MM.1S (cell line): ENCODE data around the gene ARMC10.

Source experiments
- EZH2 ChIP-seq: fragments of 300-600 bp; sonication (generic); optimal IDR thresholded peaks from 2 replicates; pipeline ENCODE3; 2017; ENCODE audit warnings: low read depth, mild to moderate bottlenecking, antibody characterized with exemption, low read length, mixed read lengths
- EZH2phosphoT487 ChIP-seq: fragments of 300-600 bp; sonication (generic); IDR thresholded peaks from 2 replicates; pipeline ENCODE4 v1.6.1; 2018; ENCODE audit warnings: antibody characterized with exemption, low read length
- TF ChIP-seq, protein P1 (sequence below): fragments of 300-600 bp; sonication (generic); IDR thresholded peaks from 2 replicates; pipeline ENCODE4 v1.5.1; 2016; ENCODE audit warnings: antibody characterized with exemption, low read length, mixed read lengths

DNA sequence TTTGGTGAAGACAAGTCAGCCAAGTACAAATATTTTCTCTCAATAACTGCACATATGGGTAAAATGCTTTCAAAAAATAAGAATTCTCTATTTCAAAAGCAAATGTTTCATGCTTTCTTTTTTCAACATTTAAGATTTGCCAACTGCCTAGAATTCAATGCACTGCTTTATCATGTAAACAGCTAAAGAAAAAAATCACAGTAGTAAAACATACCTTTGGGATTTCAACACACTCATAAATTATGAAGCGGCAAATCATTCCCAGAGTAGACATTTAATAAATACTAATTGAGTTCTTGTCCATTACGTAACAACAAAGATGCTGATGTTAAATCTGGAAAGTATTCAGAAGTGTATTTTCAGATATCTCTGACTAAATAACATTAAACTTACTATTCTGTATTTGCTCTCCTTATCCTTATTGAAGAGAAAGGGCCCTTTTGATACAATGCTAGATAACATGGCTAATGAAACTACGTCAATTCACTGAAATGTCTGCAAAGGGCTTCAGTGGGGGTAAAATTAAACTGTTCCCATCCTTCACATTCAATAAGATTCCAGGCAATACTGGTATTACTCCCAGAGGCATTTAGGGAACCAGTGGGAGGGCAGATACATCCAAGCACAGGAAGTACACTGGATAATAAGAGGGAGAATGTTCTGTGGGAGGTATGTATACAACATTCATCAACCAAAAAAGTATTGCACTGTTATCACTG, 60.1 kb downstream of the ARMC10 start:
- TF ChIP-seq, protein P1, sequence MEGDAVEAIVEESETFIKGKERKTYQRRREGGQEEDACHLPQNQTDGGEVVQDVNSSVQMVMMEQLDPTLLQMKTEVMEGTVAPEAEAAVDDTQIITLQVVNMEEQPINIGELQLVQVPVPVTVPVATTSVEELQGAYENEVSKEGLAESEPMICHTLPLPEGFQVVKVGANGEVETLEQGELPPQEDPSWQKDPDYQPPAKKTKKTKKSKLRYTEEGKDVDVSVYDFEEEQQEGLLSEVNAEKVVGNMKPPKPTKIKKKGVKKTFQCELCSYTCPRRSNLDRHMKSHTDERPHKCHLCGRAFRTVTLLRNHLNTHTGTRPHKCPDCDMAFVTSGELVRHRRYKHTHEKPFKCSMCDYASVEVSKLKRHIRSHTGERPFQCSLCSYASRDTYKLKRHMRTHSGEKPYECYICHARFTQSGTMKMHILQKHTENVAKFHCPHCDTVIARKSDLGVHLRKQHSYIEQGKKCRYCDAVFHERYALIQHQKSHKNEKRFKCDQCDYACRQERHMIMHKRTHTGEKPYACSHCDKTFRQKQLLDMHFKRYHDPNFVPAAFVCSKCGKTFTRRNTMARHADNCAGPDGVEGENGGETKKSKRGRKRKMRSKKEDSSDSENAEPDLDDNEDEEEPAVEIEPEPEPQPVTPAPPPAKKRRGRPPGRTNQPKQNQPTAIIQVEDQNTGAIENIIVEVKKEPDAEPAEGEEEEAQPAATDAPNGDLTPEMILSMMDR = no peak
- TF ChIP-seq EZH2 (no peak), EZH2phosphoT487 (no peak)
